ENCODE data around the gene EPHA10.
"Not testable (repeated sequence)": the region's sequence is repeated elsewhere in the genome, so short reads cannot be mapped to it uniquely, and the experiment has no call there.

Gene EPHA10

DNA sequence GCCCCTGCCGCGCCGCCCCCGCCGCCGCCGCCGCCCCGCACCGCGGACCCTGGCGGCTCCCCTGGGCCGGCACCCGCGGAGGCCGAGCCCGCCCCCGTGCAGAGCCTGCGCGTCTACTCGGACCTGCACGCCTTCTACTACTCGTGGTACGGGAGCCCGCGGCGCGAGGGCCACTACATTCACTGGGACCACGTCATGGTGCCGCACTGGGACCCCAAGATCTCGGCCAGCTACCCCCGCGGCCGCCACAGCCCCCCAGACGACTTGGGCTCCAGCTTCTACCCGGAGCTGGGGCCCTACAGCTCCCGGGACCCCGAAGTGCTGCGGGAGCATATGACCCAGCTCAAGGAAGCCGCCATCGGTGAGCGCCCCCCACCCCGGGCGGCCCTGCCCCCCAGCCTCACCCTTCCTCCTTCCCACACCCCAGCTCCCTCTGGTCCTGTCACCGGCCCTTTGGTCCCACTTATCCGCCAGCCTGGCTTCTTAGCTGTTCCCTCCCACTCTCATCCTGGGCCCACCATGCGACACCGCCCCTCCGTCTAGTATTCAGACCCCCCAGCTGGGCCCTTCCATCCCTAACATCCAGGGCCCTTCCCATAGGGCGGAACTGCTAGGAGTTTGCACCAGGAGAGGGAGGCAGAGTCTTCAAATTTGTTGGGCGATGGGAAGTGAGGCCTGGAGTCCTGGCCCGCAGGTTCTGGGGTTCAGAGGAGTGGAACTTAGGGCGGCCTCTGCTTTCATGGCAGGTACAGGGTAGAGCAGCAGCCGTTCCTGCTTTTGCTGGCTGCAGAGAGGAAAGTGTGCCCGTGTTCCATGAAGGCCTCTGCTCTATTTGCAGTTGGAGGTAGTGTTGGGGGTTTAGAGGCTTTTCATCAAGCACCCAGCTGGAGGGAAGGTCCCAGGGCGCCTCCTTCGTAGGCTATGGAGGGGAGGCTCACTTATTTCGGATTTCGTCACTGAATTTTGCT lies 29.7 kb upstream of the EPHA10 start:
- TF ChIP-seq, protein P1, sequence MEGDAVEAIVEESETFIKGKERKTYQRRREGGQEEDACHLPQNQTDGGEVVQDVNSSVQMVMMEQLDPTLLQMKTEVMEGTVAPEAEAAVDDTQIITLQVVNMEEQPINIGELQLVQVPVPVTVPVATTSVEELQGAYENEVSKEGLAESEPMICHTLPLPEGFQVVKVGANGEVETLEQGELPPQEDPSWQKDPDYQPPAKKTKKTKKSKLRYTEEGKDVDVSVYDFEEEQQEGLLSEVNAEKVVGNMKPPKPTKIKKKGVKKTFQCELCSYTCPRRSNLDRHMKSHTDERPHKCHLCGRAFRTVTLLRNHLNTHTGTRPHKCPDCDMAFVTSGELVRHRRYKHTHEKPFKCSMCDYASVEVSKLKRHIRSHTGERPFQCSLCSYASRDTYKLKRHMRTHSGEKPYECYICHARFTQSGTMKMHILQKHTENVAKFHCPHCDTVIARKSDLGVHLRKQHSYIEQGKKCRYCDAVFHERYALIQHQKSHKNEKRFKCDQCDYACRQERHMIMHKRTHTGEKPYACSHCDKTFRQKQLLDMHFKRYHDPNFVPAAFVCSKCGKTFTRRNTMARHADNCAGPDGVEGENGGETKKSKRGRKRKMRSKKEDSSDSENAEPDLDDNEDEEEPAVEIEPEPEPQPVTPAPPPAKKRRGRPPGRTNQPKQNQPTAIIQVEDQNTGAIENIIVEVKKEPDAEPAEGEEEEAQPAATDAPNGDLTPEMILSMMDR (IDR thresholded peaks at IDR 0.05; ENCODE audit: borderline replicate concordance, insufficient read depth, low read depth, low read length), result no peak

DNA sequence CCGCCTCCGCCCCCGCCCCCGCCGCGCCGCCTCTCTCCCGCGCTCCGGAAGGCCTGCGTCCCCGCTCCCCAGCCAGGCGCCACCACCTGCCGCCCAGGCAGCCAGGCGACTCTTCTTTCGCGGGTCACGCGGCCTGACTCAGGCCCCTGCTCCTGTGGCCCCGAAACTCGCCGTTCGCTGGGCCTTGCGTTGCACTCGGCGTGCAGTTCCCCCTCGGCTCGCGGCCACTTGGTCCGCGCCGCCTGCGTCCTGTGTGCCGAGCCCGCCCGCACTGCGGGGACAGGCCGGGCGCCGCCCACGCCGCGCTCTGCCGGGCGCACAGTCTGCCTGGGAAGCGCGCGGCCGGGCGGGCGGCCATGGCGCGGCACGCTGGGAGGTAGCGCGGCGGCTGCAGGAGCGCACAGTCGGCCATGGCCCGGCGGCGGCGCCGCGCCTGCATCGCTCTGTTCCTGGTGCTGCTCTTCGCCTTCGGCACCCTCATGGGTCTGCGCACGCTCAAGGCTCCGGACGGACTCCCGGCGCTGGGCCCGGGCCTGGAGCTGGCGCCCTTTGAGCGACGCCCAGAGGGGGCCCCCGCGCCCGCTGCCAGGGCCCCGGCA lies 29.0 kb upstream of the EPHA10 start, which contains the start of gene MANEAL:
Gene MANEAL (plus strand): TSS at position 75 of the 599 bp plus-strand sequence. CDS start 336 bp downstream, at position 411.
- TF ChIP-seq, protein P1 (IDR thresholded peaks at IDR 0.05; ENCODE audit: borderline replicate concordance, insufficient read depth, low read depth, low read length), result no peak
- H3K4me3 ChIP-seq (ENCODE audit: low read depth, low read length), result peak within 1 kb of the TSS; percentile 69

More for the DNA sequence above, 29.7 kb upstream of the EPHA10 start:
- peak overlapping the region; percentile 69 for H3K4me3 ChIP-seq (ENCODE audit: low read depth, low read length)

DNA sequence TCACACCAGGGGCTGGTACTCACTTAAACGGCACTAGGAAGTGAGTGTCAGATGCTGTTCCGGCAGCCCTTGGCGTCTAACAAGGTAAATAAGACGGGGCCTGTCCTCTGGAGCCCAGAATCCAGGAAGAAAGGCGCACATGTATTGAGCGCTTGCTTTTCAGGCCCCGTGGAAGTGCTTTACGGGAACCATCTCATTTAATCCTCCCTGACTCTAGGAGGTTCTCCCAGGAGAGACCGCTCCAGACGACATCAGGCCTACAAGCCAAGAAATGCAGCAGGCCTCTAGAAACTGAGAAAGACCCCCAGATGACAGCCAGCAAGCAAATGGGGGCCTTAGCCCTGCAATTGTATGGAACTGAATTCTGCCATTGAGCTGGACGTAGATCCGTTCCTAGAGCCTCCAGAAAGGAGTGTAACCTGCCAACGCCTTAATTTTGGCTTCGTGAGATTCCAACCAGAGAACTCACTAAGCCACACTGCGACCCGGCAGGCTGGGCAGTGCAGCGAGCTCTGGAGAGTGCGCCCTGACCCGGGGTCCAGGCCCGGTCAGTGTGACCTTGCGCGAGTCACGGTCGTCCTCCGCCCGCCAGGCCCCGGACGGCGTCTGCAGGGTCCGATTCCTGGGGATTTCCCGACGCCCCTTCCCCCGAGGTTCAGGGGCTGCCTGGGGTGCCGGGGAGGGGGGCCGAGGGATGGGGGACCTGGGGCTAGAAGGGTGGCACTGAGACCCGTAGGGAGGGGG lies 28.2 kb upstream of the EPHA10 start:
- no peak overlapping the region for H3K4me3 ChIP-seq (ENCODE audit: low read depth, low read length)
- TF ChIP-seq, protein P1 (IDR thresholded peaks at IDR 0.05; ENCODE audit: borderline replicate concordance, insufficient read depth, low read depth, low read length), result no peak

DNA sequence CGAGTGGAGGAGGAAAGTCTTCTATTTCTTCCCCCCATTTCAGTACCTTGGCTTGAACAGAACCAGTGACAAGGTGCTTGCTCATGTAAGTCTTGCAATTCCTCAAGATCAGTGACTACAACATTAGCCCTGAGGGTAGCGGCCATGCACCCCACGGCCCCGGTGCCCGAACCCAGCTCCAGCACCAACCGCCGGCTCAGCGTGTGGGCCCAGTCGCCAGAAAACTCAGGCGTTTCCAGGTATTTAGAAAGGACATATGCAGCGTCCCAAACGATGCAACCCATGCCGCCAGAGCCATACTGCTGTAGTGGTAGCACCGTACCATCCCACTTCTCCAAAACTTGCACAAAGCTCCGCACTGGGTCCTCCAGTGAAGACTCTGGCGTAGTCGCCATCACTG lies 17.6 kb upstream of the EPHA10 start:
- TF ChIP-seq, protein P1 (IDR thresholded peaks at IDR 0.05; ENCODE audit: borderline replicate concordance, insufficient read depth, low read depth, low read length), result no peak
- H3K4me3 ChIP-seq (ENCODE audit: low read depth, low read length), result no peak overlapping the region

DNA sequence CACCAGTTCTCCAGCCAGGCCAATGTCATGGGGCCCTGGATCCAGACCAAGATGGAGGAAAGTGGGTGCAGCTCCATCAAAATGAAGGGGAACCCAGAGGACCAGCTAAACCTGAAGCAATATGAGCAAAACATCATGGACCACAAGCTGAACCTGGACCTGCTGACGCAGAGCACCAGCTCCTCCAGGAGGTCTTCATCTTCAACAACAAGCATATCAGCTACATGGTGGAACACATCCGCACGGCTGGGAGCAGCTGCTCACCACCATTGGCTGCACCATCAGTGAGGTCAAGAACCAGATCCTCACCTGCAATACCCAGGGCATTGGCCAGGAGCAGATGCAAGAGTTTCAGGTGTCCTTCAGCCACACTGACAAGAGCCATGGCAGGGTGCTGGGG lies 13.7 kb upstream of the EPHA10 start:
- TF ChIP-seq, protein P1 (IDR thresholded peaks at IDR 0.05; ENCODE audit: borderline replicate concordance, insufficient read depth, low read depth, low read length), result no peak
- H3K4me3 ChIP-seq (ENCODE audit: low read depth, low read length), result no peak overlapping the region

DNA sequence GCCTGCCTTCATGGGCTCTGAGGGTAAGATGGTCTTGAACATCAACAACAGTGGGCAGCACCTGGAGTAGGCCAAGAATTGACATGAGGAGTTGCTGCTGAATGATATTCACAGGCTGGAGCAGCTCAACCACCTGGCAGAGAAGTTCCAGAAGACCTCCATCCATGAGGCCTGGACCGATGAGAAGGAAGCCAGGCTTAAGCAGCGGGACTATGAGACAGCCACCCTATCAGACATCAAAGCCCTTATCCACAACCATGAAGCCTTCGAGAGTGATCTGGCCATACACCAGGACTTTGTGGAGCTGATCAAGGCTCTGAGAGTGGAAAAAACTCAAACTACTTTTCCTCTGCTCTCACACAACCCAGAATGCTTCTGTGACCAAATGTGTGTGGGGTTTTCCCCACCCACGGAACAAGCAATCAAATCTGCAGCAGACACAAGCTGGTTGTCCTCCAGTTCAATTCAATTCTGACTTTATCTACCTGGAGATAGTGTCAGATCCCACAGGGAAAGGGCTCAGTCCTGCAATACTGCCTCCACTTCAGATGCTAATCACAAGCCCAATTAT lies 12.1 kb upstream of the EPHA10 start:
- TF ChIP-seq, protein P1 (IDR thresholded peaks at IDR 0.05; ENCODE audit: borderline replicate concordance, insufficient read depth, low read depth, low read length), result no peak
- H3K4me3 ChIP-seq (ENCODE audit: low read depth, low read length), result no peak overlapping the region

DNA sequence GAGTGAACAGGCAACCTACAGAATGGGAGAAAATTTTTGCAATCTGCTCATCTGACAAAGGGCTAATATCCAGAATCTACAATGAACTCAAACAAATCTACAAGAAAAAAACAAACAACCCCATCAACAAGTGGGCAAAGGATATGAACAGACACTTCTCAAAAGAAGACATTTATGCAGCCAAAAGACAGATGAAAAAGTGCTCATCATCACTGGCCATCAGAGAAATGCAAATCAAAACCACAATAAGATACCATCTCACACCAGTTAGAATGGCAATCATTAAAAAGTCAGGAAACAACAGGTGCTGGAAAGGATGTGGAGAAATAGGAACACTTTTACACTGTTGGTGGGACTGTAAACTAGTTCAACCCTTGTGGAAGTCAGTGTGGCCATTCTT lies 6.5 kb upstream of the EPHA10 start:
- H3K4me3 ChIP-seq (ENCODE audit: low read depth, low read length), result not testable (repeated sequence)

Data from GM12875 (cell line).